ENCODE results near the gene USP4. TPM values are rescaled to one million over a fixed set of nuclear protein-coding genes. Genes with fewer than 3 reads are reported as not detected.

The USP4 gene
- total RNA-seq, 1 donor from 2014 or later: 31.8 TPM

DNA sequence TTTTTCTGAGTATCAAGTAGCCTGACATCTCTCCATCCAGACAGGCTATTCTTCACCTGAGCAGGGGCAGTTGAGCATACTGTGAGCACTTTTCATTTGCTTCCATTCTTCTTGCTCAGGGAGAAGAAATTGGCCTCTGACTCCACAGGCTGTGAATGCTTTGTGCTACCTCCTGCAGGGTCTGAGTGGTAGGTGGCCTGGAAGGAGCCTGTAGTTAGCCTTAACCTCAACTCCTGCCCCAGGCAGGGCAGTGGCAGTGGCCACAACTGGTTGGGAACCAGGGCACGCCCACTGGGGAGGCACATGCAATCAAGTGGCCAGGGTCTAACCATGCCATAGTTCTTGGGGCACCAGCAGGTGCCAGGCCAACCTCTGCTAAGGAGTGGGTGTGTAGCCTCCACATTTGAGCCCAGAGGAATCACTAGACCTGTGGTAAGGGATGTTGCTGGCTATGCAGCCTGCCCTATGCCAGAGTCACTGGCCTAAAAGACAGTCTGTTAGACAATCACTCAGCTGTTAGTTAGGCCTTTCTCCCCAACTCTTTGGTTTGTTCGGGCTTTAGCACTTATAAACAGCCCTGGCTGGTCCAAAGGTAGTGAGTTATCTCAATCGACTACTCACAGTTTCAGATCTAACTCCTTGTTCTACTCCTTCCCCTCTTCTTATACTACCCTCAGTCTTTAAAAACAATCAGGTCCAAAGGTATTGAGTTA is 70.3 kb downstream of the USP4 start:
- Mint-ChIP-seq H3K4me1 (ENCODE audit: low read depth, unreplicated experiment) (no peaks in the 10 kb centered on the region), H3K36me3 (ENCODE audit: low read depth, unreplicated experiment) (peaks cover 22% of the 10 kb centered on the region), H3K27ac (ENCODE audit: unreplicated experiment) (no peak overlapping the region), H3K4me3 (ENCODE audit: unreplicated experiment) (no peak overlapping the region), H3K27me3 (ENCODE audit: low read depth, unreplicated experiment) (no peaks in the 10 kb centered on the region), H3K9me3 (ENCODE audit: unreplicated experiment) (no peaks in the 10 kb centered on the region)
- H3K4me3 ChIP-seq (ENCODE audit: insufficient read depth, low read depth, low read length): no peak overlapping the region
- H3K4me2 ChIP-seq (ENCODE audit: low read length): no peak overlapping the region
- no peaks in the 10 kb centered on the region for H3K27me3 ChIP-seq (ENCODE audit: insufficient read depth, low read length)
- no peak overlapping the region for H3K9ac ChIP-seq (ENCODE audit: low read length)
- H3K36me3 ChIP-seq (ENCODE audit: insufficient read depth, low read length): no peaks in the 10 kb centered on the region
- no peak for DNase-seq (ENCODE audit: low read depth)
- no peak overlapping the region for H2AFZ ChIP-seq (ENCODE audit: low read depth, low read length)
- no peaks in the 10 kb centered on the region for H4K20me1 ChIP-seq (ENCODE audit: insufficient read depth, low read length)
- no peaks in the 10 kb centered on the region for H3K9me3 ChIP-seq (ENCODE audit: insufficient read depth, low read depth, low read length)
- no peaks in the 10 kb centered on the region for H3K4me1 ChIP-seq (ENCODE audit: insufficient read depth, low read length)
- FAIRE-seq: no peak
- TF ChIP-seq EZH2 (IDR thresholded peaks at IDR 0.05; ENCODE audit: insufficient read depth, low read length): no peak
- TF ChIP-seq, protein P1, sequence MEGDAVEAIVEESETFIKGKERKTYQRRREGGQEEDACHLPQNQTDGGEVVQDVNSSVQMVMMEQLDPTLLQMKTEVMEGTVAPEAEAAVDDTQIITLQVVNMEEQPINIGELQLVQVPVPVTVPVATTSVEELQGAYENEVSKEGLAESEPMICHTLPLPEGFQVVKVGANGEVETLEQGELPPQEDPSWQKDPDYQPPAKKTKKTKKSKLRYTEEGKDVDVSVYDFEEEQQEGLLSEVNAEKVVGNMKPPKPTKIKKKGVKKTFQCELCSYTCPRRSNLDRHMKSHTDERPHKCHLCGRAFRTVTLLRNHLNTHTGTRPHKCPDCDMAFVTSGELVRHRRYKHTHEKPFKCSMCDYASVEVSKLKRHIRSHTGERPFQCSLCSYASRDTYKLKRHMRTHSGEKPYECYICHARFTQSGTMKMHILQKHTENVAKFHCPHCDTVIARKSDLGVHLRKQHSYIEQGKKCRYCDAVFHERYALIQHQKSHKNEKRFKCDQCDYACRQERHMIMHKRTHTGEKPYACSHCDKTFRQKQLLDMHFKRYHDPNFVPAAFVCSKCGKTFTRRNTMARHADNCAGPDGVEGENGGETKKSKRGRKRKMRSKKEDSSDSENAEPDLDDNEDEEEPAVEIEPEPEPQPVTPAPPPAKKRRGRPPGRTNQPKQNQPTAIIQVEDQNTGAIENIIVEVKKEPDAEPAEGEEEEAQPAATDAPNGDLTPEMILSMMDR (IDR thresholded peaks at IDR 0.05; ENCODE audit: insufficient read depth, low read depth, low read length): no peak
- no peak overlapping the region for H3K27ac ChIP-seq (ENCODE audit: low read depth, low read length)
- no peaks in the 10 kb centered on the region for H3K79me2 ChIP-seq (ENCODE audit: insufficient read depth, low read length)

DNA sequence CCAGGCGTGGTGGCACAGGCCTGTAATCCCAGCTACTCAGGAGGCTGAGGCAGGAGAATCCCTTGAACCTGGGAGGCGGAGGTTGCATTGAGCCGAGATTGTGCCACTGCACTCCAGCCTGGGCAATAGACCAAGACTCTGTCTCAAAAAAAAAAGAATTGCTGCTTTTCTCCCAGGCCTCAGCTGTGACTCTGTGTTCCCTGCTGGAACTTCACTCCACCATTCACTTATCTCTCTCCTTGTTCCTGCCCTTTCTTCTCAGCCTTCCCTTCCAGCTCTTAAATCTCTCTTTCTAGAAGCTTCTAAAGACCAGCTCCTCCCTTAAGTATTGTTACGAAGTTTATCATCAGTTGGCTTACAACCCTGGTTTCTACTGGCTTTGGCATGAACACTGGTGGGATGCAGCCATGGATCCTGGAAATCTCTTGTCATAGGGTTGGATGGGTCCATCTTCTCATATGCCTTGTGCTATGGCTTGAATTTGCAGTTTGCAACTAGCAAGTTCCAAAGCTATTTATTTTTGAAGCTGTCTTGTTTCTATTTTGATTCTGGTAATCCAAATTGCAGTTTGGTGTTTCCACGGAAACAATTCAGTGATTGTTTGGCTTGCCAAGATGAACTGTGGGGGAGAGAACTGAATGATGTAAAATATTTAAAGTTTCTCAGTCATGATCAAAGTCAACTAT is 73.3 kb downstream of the USP4 start:
- no peak overlapping the region for H3K27ac ChIP-seq (ENCODE audit: low read depth, low read length)
- no peak for FAIRE-seq
- no peak overlapping the region for H3K4me2 ChIP-seq (ENCODE audit: low read length)
- Mint-ChIP-seq H3K36me3 (ENCODE audit: low read depth, unreplicated experiment) (peaks cover 19% of the 10 kb centered on the region), H3K4me1 (ENCODE audit: low read depth, unreplicated experiment) (no peaks in the 10 kb centered on the region), H3K27ac (ENCODE audit: unreplicated experiment) (no peak overlapping the region), H3K27me3 (ENCODE audit: low read depth, unreplicated experiment) (no peaks in the 10 kb centered on the region), H3K9me3 (ENCODE audit: unreplicated experiment) (no peaks in the 10 kb centered on the region), H3K4me3 (ENCODE audit: unreplicated experiment) (no peak overlapping the region)
- no peaks in the 10 kb centered on the region for H3K9me3 ChIP-seq (ENCODE audit: insufficient read depth, low read depth, low read length)
- no peaks in the 10 kb centered on the region for H3K36me3 ChIP-seq (ENCODE audit: insufficient read depth, low read length)
- H2AFZ ChIP-seq (ENCODE audit: low read depth, low read length): no peak overlapping the region
- H3K27me3 ChIP-seq (ENCODE audit: insufficient read depth, low read length): no peaks in the 10 kb centered on the region
- TF ChIP-seq, protein P1 (IDR thresholded peaks at IDR 0.05; ENCODE audit: insufficient read depth, low read depth, low read length): no peak
- no peak for TF ChIP-seq EZH2 (IDR thresholded peaks at IDR 0.05; ENCODE audit: insufficient read depth, low read length)
- no peak overlapping the region for H3K9ac ChIP-seq (ENCODE audit: low read length)
- no peaks in the 10 kb centered on the region for H3K79me2 ChIP-seq (ENCODE audit: insufficient read depth, low read length)
- H3K4me1 ChIP-seq (ENCODE audit: insufficient read depth, low read length): no peaks in the 10 kb centered on the region
- DNase-seq (ENCODE audit: low read depth): no peak
- H3K4me3 ChIP-seq (ENCODE audit: insufficient read depth, low read depth, low read length): no peak overlapping the region
- no peaks in the 10 kb centered on the region for H4K20me1 ChIP-seq (ENCODE audit: insufficient read depth, low read length)

All from astrocyte (in vitro differentiated cells and primary cell).